SK-N-SH (cell line): ENCODE data around the gene RGS6.

Source experiments
- CHD2 ChIP-seq: fragments of 150-350 bp; IDR thresholded peaks from 2 replicates; pipeline ENCODE4 v1.6.1; 2018; ENCODE audit warnings: low read length; ENCODE audit not compliant: partially characterized antibody
- EP300 ChIP-seq, 2 experiments: IDR thresholded peaks; 2 replicates each; pipeline versions ENCODE4 v1.4.0 to v1.6.1; 2012; ENCODE audit warnings: borderline replicate concordance in 1 of 2, low read depth in 1 of 2, low read length in 1 of 2
- NRF1 ChIP-seq: IDR thresholded peaks from 2 replicates; pipeline ENCODE4 v1.6.1; 2012; ENCODE audit warnings: low read depth, mild to moderate bottlenecking, low read length
- POLR2AphosphoS5 ChIP-seq: IDR thresholded peaks from 2 replicates; pipeline ENCODE4 v1.6.1; 2012; ENCODE audit warnings: low read depth, low read length
- TAF1 ChIP-seq: IDR thresholded peaks from 2 replicates; pipeline ENCODE4 v1.6.1; 2012; ENCODE audit warnings: low read depth, mild to moderate bottlenecking, low read length, moderate library complexity, borderline replicate concordance
- TF ChIP-seq, protein P1 (sequence below): fragments of 200-600 bp; sonication (generic); IDR thresholded peaks from 2 replicates; pipeline ENCODE4 v1.6.1; 2017; ENCODE audit warnings: antibody characterized with exemption, mild to moderate bottlenecking, moderate library complexity
- TF ChIP-seq, protein P2 (sequence below): fragments of 150-350 bp; IDR thresholded peaks from 2 replicates; pipeline ENCODE4 v1.6.1; 2017; ENCODE audit warnings: antibody characterized with exemption, low read length, low read depth, borderline replicate concordance
- TF ChIP-seq, protein P3 (sequence below): IDR thresholded peaks from 2 replicates; pipeline ENCODE4 v1.4.0; 2012; ENCODE audit warnings: low read depth
- TF ChIP-seq, protein P4 (sequence below): IDR thresholded peaks from 2 replicates; pipeline ENCODE4; 2012

DNA sequence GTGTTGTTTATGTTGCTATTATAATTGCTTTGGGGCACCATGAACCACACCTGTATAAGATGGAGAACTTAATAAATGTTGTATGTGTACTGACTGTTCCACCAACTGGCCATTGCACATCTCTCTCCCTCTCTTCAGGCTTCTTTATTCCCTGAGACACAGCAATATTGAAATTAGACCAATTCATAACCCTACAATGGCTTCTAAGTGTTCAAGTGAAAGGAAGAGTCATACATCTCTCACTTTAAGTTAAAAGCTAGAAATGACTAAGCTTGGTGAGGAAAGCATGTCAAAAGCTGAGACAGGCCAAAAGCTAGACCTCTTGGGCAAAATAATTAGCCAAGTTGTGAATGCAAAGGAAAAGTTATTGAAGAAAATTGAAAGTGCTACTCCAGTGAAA lies 373.3 kb downstream of the RGS6 start:
- no peak for TF ChIP-seq CHD2
- TF ChIP-seq, protein P1, sequence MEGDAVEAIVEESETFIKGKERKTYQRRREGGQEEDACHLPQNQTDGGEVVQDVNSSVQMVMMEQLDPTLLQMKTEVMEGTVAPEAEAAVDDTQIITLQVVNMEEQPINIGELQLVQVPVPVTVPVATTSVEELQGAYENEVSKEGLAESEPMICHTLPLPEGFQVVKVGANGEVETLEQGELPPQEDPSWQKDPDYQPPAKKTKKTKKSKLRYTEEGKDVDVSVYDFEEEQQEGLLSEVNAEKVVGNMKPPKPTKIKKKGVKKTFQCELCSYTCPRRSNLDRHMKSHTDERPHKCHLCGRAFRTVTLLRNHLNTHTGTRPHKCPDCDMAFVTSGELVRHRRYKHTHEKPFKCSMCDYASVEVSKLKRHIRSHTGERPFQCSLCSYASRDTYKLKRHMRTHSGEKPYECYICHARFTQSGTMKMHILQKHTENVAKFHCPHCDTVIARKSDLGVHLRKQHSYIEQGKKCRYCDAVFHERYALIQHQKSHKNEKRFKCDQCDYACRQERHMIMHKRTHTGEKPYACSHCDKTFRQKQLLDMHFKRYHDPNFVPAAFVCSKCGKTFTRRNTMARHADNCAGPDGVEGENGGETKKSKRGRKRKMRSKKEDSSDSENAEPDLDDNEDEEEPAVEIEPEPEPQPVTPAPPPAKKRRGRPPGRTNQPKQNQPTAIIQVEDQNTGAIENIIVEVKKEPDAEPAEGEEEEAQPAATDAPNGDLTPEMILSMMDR, result no peak
- no peak for TF ChIP-seq TAF1
- TF ChIP-seq NRF1, result no peak
- no peak for TF ChIP-seq POLR2AphosphoS5
- TF ChIP-seq, protein P2, sequence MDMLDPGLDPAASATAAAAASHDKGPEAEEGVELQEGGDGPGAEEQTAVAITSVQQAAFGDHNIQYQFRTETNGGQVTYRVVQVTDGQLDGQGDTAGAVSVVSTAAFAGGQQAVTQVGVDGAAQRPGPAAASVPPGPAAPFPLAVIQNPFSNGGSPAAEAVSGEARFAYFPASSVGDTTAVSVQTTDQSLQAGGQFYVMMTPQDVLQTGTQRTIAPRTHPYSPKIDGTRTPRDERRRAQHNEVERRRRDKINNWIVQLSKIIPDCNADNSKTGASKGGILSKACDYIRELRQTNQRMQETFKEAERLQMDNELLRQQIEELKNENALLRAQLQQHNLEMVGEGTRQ, result no peak
- no peak for TF ChIP-seq EP300 (IDR thresholded peaks at IDR 0.05; ENCODE audit: borderline replicate concordance in 1 of 2, low read depth in 1 of 2, low read length in 1 of 2)
- TF ChIP-seq, protein P3, sequence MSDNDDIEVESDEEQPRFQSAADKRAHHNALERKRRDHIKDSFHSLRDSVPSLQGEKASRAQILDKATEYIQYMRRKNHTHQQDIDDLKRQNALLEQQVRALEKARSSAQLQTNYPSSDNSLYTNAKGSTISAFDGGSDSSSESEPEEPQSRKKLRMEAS, result no peak
- TF ChIP-seq, protein P4, sequence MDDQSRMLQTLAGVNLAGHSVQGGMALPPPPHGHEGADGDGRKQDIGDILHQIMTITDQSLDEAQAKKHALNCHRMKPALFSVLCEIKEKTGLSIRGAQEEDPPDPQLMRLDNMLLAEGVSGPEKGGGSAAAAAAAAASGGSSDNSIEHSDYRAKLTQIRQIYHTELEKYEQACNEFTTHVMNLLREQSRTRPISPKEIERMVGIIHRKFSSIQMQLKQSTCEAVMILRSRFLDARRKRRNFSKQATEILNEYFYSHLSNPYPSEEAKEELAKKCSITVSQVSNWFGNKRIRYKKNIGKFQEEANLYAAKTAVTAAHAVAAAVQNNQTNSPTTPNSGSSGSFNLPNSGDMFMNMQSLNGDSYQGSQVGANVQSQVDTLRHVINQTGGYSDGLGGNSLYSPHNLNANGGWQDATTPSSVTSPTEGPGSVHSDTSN, result no peak
